ENCODE measurements around the gene TEF.

DNA sequence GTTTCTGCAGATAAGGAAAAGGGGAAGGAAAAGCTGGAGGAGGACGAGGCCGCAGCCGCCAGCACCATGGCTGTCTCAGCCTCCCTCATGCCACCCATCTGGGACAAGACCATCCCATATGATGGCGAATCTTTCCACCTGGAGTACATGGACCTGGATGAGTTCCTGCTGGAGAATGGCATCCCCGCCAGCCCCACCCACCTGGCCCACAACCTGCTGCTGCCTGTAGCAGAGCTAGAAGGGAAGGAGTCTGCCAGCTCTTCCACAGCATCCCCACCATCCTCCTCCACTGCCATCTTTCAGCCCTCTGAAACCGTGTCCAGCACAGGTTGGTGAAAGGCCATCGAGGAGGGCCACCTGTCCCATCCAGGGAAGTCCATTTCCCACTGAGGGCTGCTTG, 5.6 kb downstream of the TEF start:
- no peak for TF ChIP-seq CTCF (conservative IDR thresholded peaks at IDR 0.05)
- TF ChIP-seq ZFX (IDR thresholded peaks at IDR 0.05), result no peak
